HL-60 (cell line): ENCODE measurements around the gene CORO1A.

Source experiments
- DNase-seq, 2 experiments: peaks; one replicate each; pipeline ENCODE4 v3.0.0-alpha.2; 2010 to 2020; ENCODE audit warnings: low read depth in 1 of 2, low spot score in 1 of 2
- H3K27ac ChIP-seq: fragments of 250-450 bp; sonication (Bioruptor Pico); replicated peaks from 2 replicates; pipeline ENCODE4 v1.5.1; 2020; ENCODE audit warnings: mild to moderate bottlenecking, moderate library complexity
- H3K27me3 ChIP-seq: fragments of 250-450 bp; sonication (Bioruptor Pico); 2 replicates; pipeline ENCODE4 v1.5.1; 2021; ENCODE audit warnings: mild to moderate bottlenecking, moderate library complexity; ENCODE audit not compliant: insufficient read depth, poor library complexity, severe bottlenecking
- H3K4me3 ChIP-seq: replicated peaks from 2 replicates; pipeline ENCODE4 v1.5.1; 2011; ENCODE audit warnings: mild to moderate bottlenecking, control low read depth, low read length; ENCODE audit not compliant: insufficient read depth
- GABPA ChIP-seq: IDR thresholded peaks from 2 replicates; pipeline ENCODE4 v1.6.1; 2012; ENCODE audit warnings: low read depth
- POLR2AphosphoS5 ChIP-seq: IDR thresholded peaks from 2 replicates; pipeline ENCODE4 v1.6.1; 2012; ENCODE audit warnings: low read depth
- REST ChIP-seq: IDR thresholded peaks from 2 replicates; pipeline ENCODE4 v1.6.1; 2012; ENCODE audit warnings: low read depth; ENCODE audit not compliant: insufficient replicate concordance
- SPI1 ChIP-seq: IDR thresholded peaks from 2 replicates; pipeline ENCODE4 v1.6.1; 2012; ENCODE audit warnings: low read depth, mild to moderate bottlenecking, borderline replicate concordance
- TF ChIP-seq, protein P1 (sequence below): IDR thresholded peaks from one replicate; pipeline ENCODE4 v1.5.1; 2011; ENCODE audit warnings: low read length, control low read depth, inconsistent platforms; ENCODE audit not compliant: insufficient read depth

Gene CORO1A

GRCh38 chr16:30179195-30179594, 4.2 kb upstream of the CORO1A start:
- TF ChIP-seq GABPA: no peak
- no peak for TF ChIP-seq SPI1
- TF ChIP-seq POLR2AphosphoS5: no peak
- no peak for TF ChIP-seq REST
- TF ChIP-seq, protein P1, sequence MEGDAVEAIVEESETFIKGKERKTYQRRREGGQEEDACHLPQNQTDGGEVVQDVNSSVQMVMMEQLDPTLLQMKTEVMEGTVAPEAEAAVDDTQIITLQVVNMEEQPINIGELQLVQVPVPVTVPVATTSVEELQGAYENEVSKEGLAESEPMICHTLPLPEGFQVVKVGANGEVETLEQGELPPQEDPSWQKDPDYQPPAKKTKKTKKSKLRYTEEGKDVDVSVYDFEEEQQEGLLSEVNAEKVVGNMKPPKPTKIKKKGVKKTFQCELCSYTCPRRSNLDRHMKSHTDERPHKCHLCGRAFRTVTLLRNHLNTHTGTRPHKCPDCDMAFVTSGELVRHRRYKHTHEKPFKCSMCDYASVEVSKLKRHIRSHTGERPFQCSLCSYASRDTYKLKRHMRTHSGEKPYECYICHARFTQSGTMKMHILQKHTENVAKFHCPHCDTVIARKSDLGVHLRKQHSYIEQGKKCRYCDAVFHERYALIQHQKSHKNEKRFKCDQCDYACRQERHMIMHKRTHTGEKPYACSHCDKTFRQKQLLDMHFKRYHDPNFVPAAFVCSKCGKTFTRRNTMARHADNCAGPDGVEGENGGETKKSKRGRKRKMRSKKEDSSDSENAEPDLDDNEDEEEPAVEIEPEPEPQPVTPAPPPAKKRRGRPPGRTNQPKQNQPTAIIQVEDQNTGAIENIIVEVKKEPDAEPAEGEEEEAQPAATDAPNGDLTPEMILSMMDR: no peak

DNA sequence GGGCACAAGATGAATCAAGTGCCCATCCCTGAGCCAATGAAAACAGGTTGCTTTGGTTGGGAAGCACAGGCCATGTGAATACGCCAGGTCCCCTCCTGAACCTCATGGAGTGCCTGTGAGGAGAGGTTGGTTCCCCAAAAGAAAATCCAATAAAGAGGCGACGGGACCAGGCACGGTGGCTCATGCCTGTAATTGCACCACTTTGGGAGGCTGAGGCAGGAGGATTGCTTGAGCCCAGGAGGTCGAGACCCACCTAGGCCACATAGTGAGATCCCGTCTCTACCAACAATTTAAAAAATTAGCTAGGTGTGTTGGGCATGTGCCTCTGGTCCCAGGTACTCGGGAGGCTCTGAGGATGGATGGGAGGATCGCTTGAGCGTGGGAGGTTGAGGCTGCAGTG, 3.5 kb upstream of the CORO1A start:
- no peak overlapping the region for H3K27ac ChIP-seq
- no peak overlapping the region for H3K4me3 ChIP-seq
- DNase-seq: no peak
- no peaks in the 10 kb centered on the region for H3K27me3 ChIP-seq
- no peak for TF ChIP-seq GABPA
- no peak for TF ChIP-seq POLR2AphosphoS5
- TF ChIP-seq, protein P1: no peak
- TF ChIP-seq SPI1: no peak
- TF ChIP-seq REST: no peak

More at GRCh38 chr16:30179195-30179594, 4.2 kb upstream of the CORO1A start:
- Histone ChIP-seq H3K4me3 (no peak overlapping the region), H3K27ac (no peak overlapping the region), H3K27me3 (no peaks in the 10 kb centered on the region)
- DNase-seq: no peak

- Histone ChIP-seq H3K27ac (no peak overlapping the region), H3K27me3 (no peaks in the 10 kb centered on the region), H3K4me3 (no peak overlapping the region)
- TF ChIP-seq REST (no peak), GABPA (no peak)
- TF ChIP-seq, protein P1: no peak
- DNase-seq: no peak
Measured at GRCh38 chr16:30180741-30181140, 2.7 kb upstream of the CORO1A start.
